PFSK-1 (cell line): ENCODE results near the gene METTL17.

ENCODE experiments used
- FOXP2 ChIP-seq: optimal IDR thresholded peaks from 2 replicates; pipeline ENCODE3; 2011; ENCODE audit warnings: borderline replicate concordance, control low read depth, inconsistent platforms; ENCODE audit not compliant: insufficient read depth; ENCODE audit errors: extremely low read length, extremely low read depth
- POLR2AphosphoS5 ChIP-seq: IDR thresholded peaks from 2 replicates; pipeline ENCODE4 v1.6.1; 2012; ENCODE audit warnings: low read depth, mild to moderate bottlenecking, control low read depth, low read length, moderate library complexity
- SIN3A ChIP-seq: IDR thresholded peaks from 2 replicates; pipeline ENCODE4 v1.6.1; 2012; ENCODE audit warnings: mild to moderate bottlenecking, low read length, moderate library complexity, borderline replicate concordance; ENCODE audit not compliant: insufficient read depth
- TAF1 ChIP-seq: IDR thresholded peaks from 2 replicates; pipeline ENCODE4 v1.6.1; 2012; ENCODE audit warnings: low read length, control low read depth, borderline replicate concordance; ENCODE audit not compliant: insufficient read depth
- TF ChIP-seq, protein P1 (sequence below), 2 experiments: IDR thresholded peaks; 2 replicates each; pipeline versions ENCODE4 v1.6.1 to v1.8.0; 2011 to 2012; ENCODE audit warnings: low read depth in 2 of 2, low read length in 2 of 2, control low read depth in 1 of 2, inconsistent platforms in 1 of 2, mild to moderate bottlenecking in 1 of 2, moderate library complexity in 1 of 2; ENCODE audit not compliant: insufficient read depth in 1 of 2

GRCh38 chr14:21024585-21025370 lies 35.0 kb downstream of the METTL17 start, which contains the start of gene NDRG2:
- TF ChIP-seq POLR2AphosphoS5 (no peak), SIN3A (no peak), TAF1 (no peak), FOXP2 (no peak)
- TF ChIP-seq, protein P1, sequence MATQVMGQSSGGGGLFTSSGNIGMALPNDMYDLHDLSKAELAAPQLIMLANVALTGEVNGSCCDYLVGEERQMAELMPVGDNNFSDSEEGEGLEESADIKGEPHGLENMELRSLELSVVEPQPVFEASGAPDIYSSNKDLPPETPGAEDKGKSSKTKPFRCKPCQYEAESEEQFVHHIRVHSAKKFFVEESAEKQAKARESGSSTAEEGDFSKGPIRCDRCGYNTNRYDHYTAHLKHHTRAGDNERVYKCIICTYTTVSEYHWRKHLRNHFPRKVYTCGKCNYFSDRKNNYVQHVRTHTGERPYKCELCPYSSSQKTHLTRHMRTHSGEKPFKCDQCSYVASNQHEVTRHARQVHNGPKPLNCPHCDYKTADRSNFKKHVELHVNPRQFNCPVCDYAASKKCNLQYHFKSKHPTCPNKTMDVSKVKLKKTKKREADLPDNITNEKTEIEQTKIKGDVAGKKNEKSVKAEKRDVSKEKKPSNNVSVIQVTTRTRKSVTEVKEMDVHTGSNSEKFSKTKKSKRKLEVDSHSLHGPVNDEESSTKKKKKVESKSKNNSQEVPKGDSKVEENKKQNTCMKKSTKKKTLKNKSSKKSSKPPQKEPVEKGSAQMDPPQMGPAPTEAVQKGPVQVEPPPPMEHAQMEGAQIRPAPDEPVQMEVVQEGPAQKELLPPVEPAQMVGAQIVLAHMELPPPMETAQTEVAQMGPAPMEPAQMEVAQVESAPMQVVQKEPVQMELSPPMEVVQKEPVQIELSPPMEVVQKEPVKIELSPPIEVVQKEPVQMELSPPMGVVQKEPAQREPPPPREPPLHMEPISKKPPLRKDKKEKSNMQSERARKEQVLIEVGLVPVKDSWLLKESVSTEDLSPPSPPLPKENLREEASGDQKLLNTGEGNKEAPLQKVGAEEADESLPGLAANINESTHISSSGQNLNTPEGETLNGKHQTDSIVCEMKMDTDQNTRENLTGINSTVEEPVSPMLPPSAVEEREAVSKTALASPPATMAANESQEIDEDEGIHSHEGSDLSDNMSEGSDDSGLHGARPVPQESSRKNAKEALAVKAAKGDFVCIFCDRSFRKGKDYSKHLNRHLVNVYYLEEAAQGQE (IDR thresholded peaks at IDR 0.05; ENCODE audit: insufficient read depth in 1 of 2, low read depth in 2 of 2, low read length in 2 of 2): no peak
